ENCODE data around the gene XPR1. TPM values are rescaled to one million over a fixed set of nuclear protein-coding genes. Genes with fewer than 3 reads are reported as not detected.

Gene XPR1
- total and polyA plus RNA-seq, 2 of the 8 experiments (the other 6 are each of a cell fraction or from before 2014, with no cell fraction given) = 28.6 to 43.9 TPM

DNA sequence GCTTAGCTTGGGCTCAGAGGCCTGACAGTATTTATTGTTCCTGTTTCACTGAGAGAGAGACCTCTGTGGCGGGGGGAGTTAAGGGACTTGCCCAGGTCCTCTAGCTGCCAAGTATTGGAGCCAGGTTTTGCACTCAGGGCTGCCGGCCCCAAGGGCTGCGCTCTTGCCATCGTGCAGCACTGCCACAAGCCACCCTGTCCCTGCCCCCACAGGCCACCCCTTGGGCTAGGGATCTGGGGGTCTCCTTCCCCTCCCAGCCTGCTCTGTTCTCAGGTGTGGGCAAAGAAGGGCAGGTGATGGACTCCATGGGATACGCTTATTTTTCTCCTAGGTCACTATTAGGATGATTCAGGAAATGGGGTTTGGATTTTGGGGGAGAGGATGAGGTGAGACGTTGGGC lies 289.6 kb downstream of the XPR1 start:
- 83% methylated on average over 6 of the region's 6 CpGs; no CpG with 5 or more reads in 1 of the 2 experiments for WGBS, 2 experiments (ENCODE audit: extremely low coverage in 1 of 2, insufficient coverage in 1 of 2, insufficient read length in 1 of 2, insufficient replicate concordance in 2 of 2, low coverage in 1 of 2, low lambda C conversion rate in 2 of 2, missing lambda C conversion rate in 1 of 2)
- H3K36me3 ChIP-seq (ENCODE audit: control insufficient read depth in 2 of 4, insufficient read depth in 4 of 4, low read length in 3 of 4) = no peaks in the 10 kb centered on the region

More for the DNA sequence above, 289.6 kb downstream of the XPR1 start:
- Histone ChIP-seq H3K9ac (replicated peaks in 1 of 4; ENCODE audit: extremely low read depth in 1 of 4, low read depth in 3 of 4, low read length in 3 of 4) (no peak overlapping the region), H2BK12ac (ENCODE audit: low read depth, low read length) (0 out of 2 replicates have a peak overlapping the region, but pooled peaks have one; percentile 75), H3K79me1 (ENCODE audit: low read depth, low read length) (no peaks in the 10 kb centered on the region), H4K8ac (ENCODE audit: extremely low read depth, insufficient read depth, low read length) (no peak overlapping the region), H3K27ac (ENCODE audit: low read depth, low read length) (no peak overlapping the region), H3K4me3 (ENCODE audit: extremely low read depth in 1 of 4, insufficient read depth in 2 of 4, low read depth in 3 of 4, low read length in 4 of 4) (no peak overlapping the region), H2BK5ac (ENCODE audit: low read depth, low read length) (no peak overlapping the region), H3K23me2 (ENCODE audit: low read depth, low read length) (peaks cover 2% of the 10 kb centered on the region), H2AK5ac (ENCODE audit: low read depth, low read length) (no peak overlapping the region), H3K4me2 (ENCODE audit: insufficient read depth in 1 of 2, low read depth in 2 of 2, low read length in 2 of 2) (no peak overlapping the region), H2AFZ (ENCODE audit: low read length) (no peak overlapping the region), H4K91ac (replicated peaks; ENCODE audit: insufficient read length, low read length) (peak overlapping the region; percentile 61), H3K79me2 (ENCODE audit: control insufficient read depth in 1 of 2, insufficient read depth in 2 of 2, low read length in 2 of 2) (no peaks in the 10 kb centered on the region), H3K14ac (ENCODE audit: insufficient read length) (no peak overlapping the region), H3K18ac (ENCODE audit: extremely low read depth, low read length) (no peak overlapping the region; the same call in none of the 2 replicates), H2BK15ac (ENCODE audit: low read length) (0 out of 2 replicates have a peak overlapping the region, but pooled peaks have one; percentile 98), H3K23ac (ENCODE audit: insufficient read length) (no peak overlapping the region), H2BK120ac (replicated peaks; ENCODE audit: low read depth, low read length) (no peak overlapping the region), H3K4me1 (replicated peaks in 1 of 4; ENCODE audit: control insufficient read depth in 3 of 4, insufficient read depth in 4 of 4, low read length in 3 of 4) (peaks cover 29 to 43% (median 36%) of the 10 kb centered on the region in 4 experiments), H3K9me3 (ENCODE audit: insufficient read depth in 2 of 2, low read depth in 1 of 2, low read length in 1 of 2) (no peaks in the 10 kb centered on the region), H3K27me3 (replicated peaks in 1 of 4; ENCODE audit: control insufficient read depth in 3 of 4, extremely low read depth in 1 of 4, insufficient read depth in 3 of 4, low read length in 3 of 4) (no peaks in the 10 kb centered on the region; a peak in 1 of 7 replicates), H4K5ac (ENCODE audit: insufficient read length, low read depth, low read length) (no peak overlapping the region), H2BK20ac (ENCODE audit: low read length) (peak overlapping the region; percentile 74; the same call in 1 of the 2 replicates), H3K4ac (replicated peaks; ENCODE audit: insufficient read length, low read depth, low read length) (no peak overlapping the region), H3K56ac (replicated peaks; ENCODE audit: insufficient read length, low read depth, low read length) (no peak overlapping the region), H4K20me1 (replicated peaks in 1 of 2; ENCODE audit: control insufficient read depth in 1 of 2, insufficient read depth in 2 of 2, low read length in 2 of 2) (no peaks in the 10 kb centered on the region)
- CTCF ChIA-PET (ENCODE audit: partially characterized antibody) = interaction anchor here (0.6 to 1.8 kb wide), 21 partner anchors 9 to 421 kb away, joined by 3 to 14 read pairs (median 4); partner anchors contain the start of gene KIAA1614
- POLR2A ChIA-PET (ENCODE audit: partially characterized antibody) = interaction anchor here (0.7 to 1.4 kb wide), 3 partner anchors 14 to 46 kb away, joined by 3 read pairs; no protein-coding TSS in a partner anchor
- no peak for TF ChIP-seq SRF (IDR thresholded peaks at IDR 0.05; ENCODE audit: low read depth, low read length)
- TF ChIP-seq MAFK (IDR thresholded peaks at IDR 0.05; ENCODE audit: low read depth, low read length) = no peak
- TF ChIP-seq EGR1 (IDR thresholded peaks at IDR 0.05; ENCODE audit: borderline replicate concordance, low read depth, low read length) = no peak
- no peak for TF ChIP-seq SAP30 (IDR thresholded peaks at IDR 0.05; ENCODE audit: insufficient read depth, insufficient replicate concordance, low read length)
- TF ChIP-seq NANOG (IDR thresholded peaks at IDR 0.05; ENCODE audit: insufficient read depth, low read depth, low read length, poor library complexity, severe bottlenecking) = no peak
- TF ChIP-seq RNF2 (IDR thresholded peaks at IDR 0.05; ENCODE audit: borderline replicate concordance, low read depth, low read length, missing control alignments, poor library complexity, severe bottlenecking) = no peak
- TF ChIP-seq TAF7 (optimal IDR thresholded peaks at IDR 0.05; ENCODE audit: borderline replicate concordance, low read depth, low read length) = no peak
- no peak for DNase-seq (ENCODE audit: low read depth in 1 of 2, low spot score in 2 of 2)
- FAIRE-seq = no peak

Data from H1 (cell line).